ENCODE measurements around the gene CAPZB.

GRCh38 chr1:19476450-19477190, 8.7 kb downstream of the CAPZB start:
- TF ChIP-seq ZFP3 (CRISPR knock-in tag; IDR thresholded peaks at IDR 0.05) (no peak), PPARA (CRISPR knock-in tag; IDR thresholded peaks at IDR 0.05; ENCODE audit: borderline replicate concordance) (no peak), PATZ1 (CRISPR knock-in tag; IDR thresholded peaks at IDR 0.05; ENCODE audit: borderline replicate concordance) (no peak), ISL1 (CRISPR knock-in tag; IDR thresholded peaks at IDR 0.05) (no peak), TOX (CRISPR knock-in tag; IDR thresholded peaks at IDR 0.05; ENCODE audit: borderline replicate concordance) (no peak), ZFP30 (CRISPR knock-in tag; IDR thresholded peaks at IDR 0.05) (no peak), TCF4 (CRISPR knock-in tag; IDR thresholded peaks at IDR 0.05; ENCODE audit: borderline replicate concordance) (no peak), OSR1 (CRISPR knock-in tag; IDR thresholded peaks at IDR 0.05) (no peak), RARB (CRISPR knock-in tag; IDR thresholded peaks at IDR 0.05) (no peak)

Measured in SK-N-SH treated with all-trans-retinoic acid at 6 μM for 48 hours (cell line).